Smooth muscle cell (in vitro differentiated cells): Measurements from ENCODE around the gene LCP2. TPM values are rescaled to one million over a fixed set of nuclear protein-coding genes. Genes with fewer than 3 reads are reported as not detected.
A peak's percentile ranks its signal among the peaks of the same experiment; 100 is the strongest.

Experiments
- DNase-seq: peaks from one replicate; lab custom pipeline; 2025; ENCODE audit not compliant: unreplicated experiment; lab: John Stamatoyannopoulos, UW
- H2AFZ ChIP-seq: fragments of 200-600 bp; sonication (generic); 2 replicates; pipeline ENCODE4 v1.6.0; 2016; ENCODE audit warnings: antibody characterized with exemption, low read depth, mild to moderate bottlenecking
- H3F3A ChIP-seq: fragments of 200-600 bp; sonication (generic); 2 replicates; pipeline ENCODE4 v1.6.0; 2017; ENCODE audit warnings: antibody characterized with exemption, low read depth
- H3K27ac ChIP-seq: fragments of 200-600 bp; sonication (generic); 2 replicates; pipeline ENCODE4 v1.5.1; 2016; ENCODE audit warnings: low read depth, mild to moderate bottlenecking
- H3K27me3 ChIP-seq: fragments of 200-600 bp; sonication (generic); 2 replicates; pipeline ENCODE4 v1.6.1; 2016; ENCODE audit warnings: low read depth, mild to moderate bottlenecking
- H3K36me3 ChIP-seq: fragments of 200-600 bp; sonication (generic); 2 replicates; pipeline ENCODE4 v1.5.1; 2016; ENCODE audit warnings: low read depth
- H3K4me1 ChIP-seq: fragments of 200-600 bp; sonication (generic); 2 replicates; pipeline ENCODE4 v1.5.1; 2016; ENCODE audit warnings: low read depth
- H3K4me2 ChIP-seq: fragments of 200-600 bp; sonication (generic); 2 replicates; pipeline ENCODE4 v1.6.0; 2016; ENCODE audit warnings: mild to moderate bottlenecking
- H3K4me3 ChIP-seq: fragments of 200-600 bp; sonication (generic); 2 replicates; pipeline ENCODE4 v1.5.1; 2016; ENCODE audit warnings: mild to moderate bottlenecking
- H3K79me2 ChIP-seq: fragments of 200-600 bp; sonication (generic); 2 replicates; pipeline ENCODE4 v1.6.0; 2016; ENCODE audit warnings: low read depth, mild to moderate bottlenecking
- H3K9ac ChIP-seq: fragments of 200-600 bp; sonication (generic); 2 replicates; pipeline ENCODE4 v1.6.0; 2016; ENCODE audit warnings: low read depth
- H3K9me3 ChIP-seq: fragments of 200-600 bp; sonication (generic); replicated peaks from 2 replicates; pipeline ENCODE4 v1.5.1; 2016; ENCODE audit warnings: low read depth
- H4K20me1 ChIP-seq: fragments of 200-600 bp; sonication (generic); 2 replicates; pipeline ENCODE4 v1.6.0; 2016; ENCODE audit warnings: low read depth
- CTCF ChIP-seq: fragments of 200-600 bp; sonication (generic); IDR thresholded peaks from 2 replicates; pipeline ENCODE4 v1.5.1; 2017; ENCODE audit warnings: borderline replicate concordance, mild to moderate bottlenecking, antibody characterized with exemption; ENCODE audit not compliant: insufficient read depth, poor library complexity, severe bottlenecking
- WGBS: methylation state at CpG from one replicate; pipeline ENCODE4 v1.1.7; 2016; ENCODE audit warnings: low lambda C conversion rate; 5-methylcytosine and 5-hydroxymethylcytosine counted together
- polyA plus RNA-seq: library from polyadenylated mRNA; unstranded; fragments of >200 nt; fragmentation: Nextera tagmentation; extraction: Ambion mirVana; gene quantifications from 2 replicates; pipeline ENCODE4 v1.2.1, GENCODE V29; 2016
- total RNA-seq: library from RNA; depleted of rRNA; stranded (reverse); fragments of >200 nt; gene quantifications from 2 replicates; pipeline ENCODE4 v1.2.3, GENCODE V29; 2014

Gene LCP2
- total and polyA plus RNA-seq, 2 experiments from 2014 or later: 0.45 to 2.7 TPM

GRCh38 chr5:170319301-170319700 lies 21.7 kb upstream of the LCP2 start:
- no peaks in the 10 kb centered on the region for H4K20me1 ChIP-seq
- H3K79me2 ChIP-seq: no peaks in the 10 kb centered on the region
- H3K4me2 ChIP-seq: no peak overlapping the region
- H3K9ac ChIP-seq: no peak overlapping the region
- H3K36me3 ChIP-seq: no peaks in the 10 kb centered on the region
- no peak for DNase-seq
- H3K4me1 ChIP-seq: peaks cover 11% of the 10 kb centered on the region
- H3F3A ChIP-seq: peaks cover 2% of the 10 kb centered on the region
- no peaks in the 10 kb centered on the region for H3K27me3 ChIP-seq
- no peak overlapping the region for H2AFZ ChIP-seq
- H3K27ac ChIP-seq: no peak overlapping the region
- H3K4me3 ChIP-seq: no peak overlapping the region
- TF ChIP-seq CTCF: no peak
- WGBS: 93% methylated on average over 5 of the region's 5 CpGs
- H3K9me3 ChIP-seq: no peaks in the 10 kb centered on the region

- H3K9me3 ChIP-seq: no peaks in the 10 kb centered on the region
- no peaks in the 10 kb centered on the region for H3K36me3 ChIP-seq
- H3K4me3 ChIP-seq: no peak overlapping the region
- H4K20me1 ChIP-seq: no peaks in the 10 kb centered on the region
- H3K79me2 ChIP-seq: no peaks in the 10 kb centered on the region
- peaks cover 17% of the 10 kb centered on the region for H3K4me1 ChIP-seq
- DNase-seq: no peak
- H2AFZ ChIP-seq: no peak overlapping the region
- no peak for TF ChIP-seq CTCF
- no peak overlapping the region for H3K27ac ChIP-seq
- no peak overlapping the region for H3K9ac ChIP-seq
- no peaks in the 10 kb centered on the region for H3K27me3 ChIP-seq
- H3K4me2 ChIP-seq: no peak overlapping the region
- peaks cover 14% of the 10 kb centered on the region for H3F3A ChIP-seq
- WGBS: 100% methylated on average over 3 of the region's 3 CpGs
Measured at GRCh38 chr5:170317499-170317898, 19.9 kb upstream of the LCP2 start.

GRCh38 chr5:170316937-170317336 lies 19.4 kb upstream of the LCP2 start:
- no peak overlapping the region for H3K27ac ChIP-seq
- no peaks in the 10 kb centered on the region for H3K36me3 ChIP-seq
- H3K79me2 ChIP-seq: no peaks in the 10 kb centered on the region
- H3K9ac ChIP-seq: no peak overlapping the region
- no peaks in the 10 kb centered on the region for H3K9me3 ChIP-seq
- WGBS: 96% methylated on average over 4 of the region's 4 CpGs
- peaks cover 18% of the 10 kb centered on the region for H3F3A ChIP-seq
- H3K4me1 ChIP-seq: peaks cover 22% of the 10 kb centered on the region
- H3K27me3 ChIP-seq: no peaks in the 10 kb centered on the region
- H2AFZ ChIP-seq: no peak overlapping the region
- no peak for DNase-seq
- H3K4me2 ChIP-seq: no peak overlapping the region
- no peak overlapping the region for H3K4me3 ChIP-seq
- H4K20me1 ChIP-seq: no peaks in the 10 kb centered on the region
- no peak for TF ChIP-seq CTCF

- Histone ChIP-seq H3K27ac (peak overlapping the region; percentile 98), H3K9ac (peak overlapping the region; percentile 5), H3K9me3 (no peaks in the 10 kb centered on the region), H4K20me1 (no peaks in the 10 kb centered on the region), H3K4me1 (peaks cover 26% of the 10 kb centered on the region), H2AFZ (peak overlapping the region; percentile 34), H3K79me2 (no peaks in the 10 kb centered on the region), H3K4me2 (peak overlapping the region; percentile 16), H3K27me3 (no peaks in the 10 kb centered on the region), H3K4me3 (no peak overlapping the region), H3F3A (peaks cover 19% of the 10 kb centered on the region), H3K36me3 (no peaks in the 10 kb centered on the region)
- TF ChIP-seq CTCF: no peak
- WGBS: 18% methylated on average over 5 of the region's 5 CpGs
- DNase-seq: no peak
Measured at GRCh38 chr5:170315154-170315553, 17.6 kb upstream of the LCP2 start.
